CD4-positive, alpha-beta memory T cell (primary cell): Measurements from ENCODE around the gene RESF1. TPM values are rescaled to one million over a fixed set of nuclear protein-coding genes. Genes with fewer than 3 reads are reported as not detected.

ENCODE experiments used
- CTCF ChIA-PET: fragments of 350-600 bp; sonication (Branson Sonifier 250); formaldehyde crosslinking; loops from one replicate; lab custom pipeline; 2021; ENCODE audit warnings: inconsistent platforms; ENCODE audit not compliant: partially characterized antibody; lab: Charles Lee
- POLR2A ChIA-PET: fragments of 350-600 bp; sonication (Branson Sonifier 250); formaldehyde crosslinking; loops from one replicate; lab custom pipeline; 2021; ENCODE audit not compliant: partially characterized antibody; lab: Charles Lee
- DNase-seq, 5 donors: peaks; one replicate each; pipeline versions ENCODE4 v3.0.0 to v3.0.0-alpha.2; 2020 to 2022; ENCODE audit warnings: mixed read lengths in 1 of 5
- H3K27ac ChIP-seq: one replicate; pipeline ENCODE4 v1.7.0; 2013; ENCODE audit warnings: low read depth, low read length
- H3K27me3 ChIP-seq: 2 replicates; pipeline ENCODE4 v1.7.0; 2013; ENCODE audit warnings: mild to moderate bottlenecking, low read length, moderate library complexity; ENCODE audit not compliant: insufficient read depth
- H3K36me3 ChIP-seq: 2 replicates; pipeline ENCODE4 v1.7.0; 2013; ENCODE audit warnings: mild to moderate bottlenecking, low read length, moderate library complexity; ENCODE audit not compliant: insufficient read depth
- H3K4me1 ChIP-seq: 2 replicates; pipeline ENCODE4 v1.7.0; 2013; ENCODE audit warnings: mild to moderate bottlenecking, low read length, moderate library complexity; ENCODE audit not compliant: insufficient read depth
- H3K4me3 ChIP-seq, 2 donors: one replicate each; pipeline ENCODE4 v1.7.0; 2013; ENCODE audit warnings: low read length in 2 of 2, mild to moderate bottlenecking in 1 of 2
- H3K9me3 ChIP-seq, 2 donors: one replicate each; pipeline ENCODE4 v1.7.0; 2013; ENCODE audit warnings: low read length in 2 of 2, control low read depth in 1 of 2; ENCODE audit not compliant: control insufficient read depth in 1 of 2
- H3K27ac Mint-ChIP-seq, 7 donors: one replicate each; pipeline ENCODE4 v1.8.0; 2020 to 2021; ENCODE audit warnings: mixed read lengths in 7 of 7, mild to moderate bottlenecking in 6 of 7, inconsistent platforms in 3 of 7, moderate library complexity in 3 of 7
- H3K27me3 Mint-ChIP-seq, 2 donors: one replicate each; pipeline ENCODE4 v1.8.0; 2020 to 2021; ENCODE audit warnings: mixed read lengths in 2 of 2
- H3K36me3 Mint-ChIP-seq, 2 donors: one replicate each; pipeline ENCODE4 v1.8.0; 2020 to 2021; ENCODE audit warnings: mixed read lengths in 2 of 2, inconsistent platforms in 1 of 2, mild to moderate bottlenecking in 1 of 2
- H3K4me1 Mint-ChIP-seq, 4 donors: one replicate each; pipeline ENCODE4 v1.8.0; 2020 to 2021; ENCODE audit warnings: mixed read lengths in 4 of 4, mild to moderate bottlenecking in 1 of 4
- H3K4me3 Mint-ChIP-seq, 8 donors: one replicate each; pipeline ENCODE4 v1.8.0; 2020 to 2021; ENCODE audit warnings: mixed read lengths in 8 of 8, mild to moderate bottlenecking in 7 of 8, moderate library complexity in 6 of 8, inconsistent platforms in 3 of 8
- H3K9me3 Mint-ChIP-seq, 8 donors: one replicate each; pipeline ENCODE4 v1.8.0; 2020 to 2021; ENCODE audit warnings: mixed read lengths in 8 of 8, mild to moderate bottlenecking in 5 of 8, inconsistent platforms in 3 of 8, moderate library complexity in 1 of 8
- intact Hi-C: fragments of 100-400 bp; cut with micrococcal nuclease; formaldehyde crosslinking; loops from one replicate; pipeline ENCODE4 v1.15.1; 2023
- polyA plus RNA-seq, 2 donors: library from polyadenylated mRNA; unstranded; fragments of 300-500 nt; fragmentation: Illumina TruSeq; gene quantifications; one replicate each; pipeline ENCODE4 v1.2.3, GENCODE V29; 2021
- total RNA-seq, 2 experiments: library from RNA; stranded (reverse); gene quantifications; one replicate each; pipeline ENCODE4 v1.2.3, GENCODE V29; 2021

The RESF1 gene
- total and polyA plus RNA-seq, 4 experiments from 2014 or later = 56.5 to 545 (median 439) TPM

- Histone ChIP-seq H3K4me3 (no peak overlapping the region), H3K27ac (no peak overlapping the region), H3K27me3 (no peaks in the 10 kb centered on the region), H3K36me3 (no peaks in the 10 kb centered on the region), H3K9me3 (no peaks in the 10 kb centered on the region), H3K4me1 (peaks cover 24% of the 10 kb centered on the region)
- Mint-ChIP-seq H3K4me1 (peaks cover 16 to 33% (median 29%) of the 10 kb centered on the region in 4 donors), H3K27me3 (no peaks in the 10 kb centered on the region), H3K9me3 (peaks cover 2 to 37% (median 11%) of the 10 kb centered on the region in 8 donors), H3K4me3 (no peak overlapping the region), H3K36me3 (peaks cover 11 to 30% of the 10 kb centered on the region in 2 donors), H3K27ac (no peak overlapping the region)
- ChIA-PET CTCF (interaction anchor here (0.9 to 1.9 kb wide), 4 partner anchors 9 to 26 kb away, joined by 3 to 5 read pairs (median 4); partner anchors contain the start of gene RESF1), POLR2A (interaction anchor here (0.7 to 2.6 kb wide), 8 partner anchors 9 to 221 kb away, joined by 3 to 16 read pairs (median 3); partner anchors contain the start of gene RESF1)
- intact Hi-C loops = no loop called here
- DNase-seq = no peak
Measured at GRCh38 chr12:31950088-31950487, 9.1 kb upstream of the RESF1 start.

GRCh38 chr12:31950492-31950891 is 8.7 kb upstream of the RESF1 start:
- POLR2A ChIA-PET = interaction anchor here (0.7 to 2.6 kb wide), 7 partner anchors 9 to 221 kb away, joined by 3 to 16 read pairs (median 3); partner anchors contain the start of gene RESF1
- peak overlapping the region in 1 of 7 donors; percentile 29 for H3K27ac Mint-ChIP-seq

GRCh38 chr12:31951008-31951407 is 8.2 kb upstream of the RESF1 start:
- CTCF ChIA-PET = interaction anchor here (0.9 to 1.9 kb wide), 2 partner anchors 8 to 10 kb away, joined by 3 to 5 read pairs; partner anchors contain the start of gene RESF1
- POLR2A ChIA-PET = interaction anchor here (0.8 to 2.6 kb wide), 5 partner anchors 8 to 222 kb away, joined by 3 to 16 read pairs (median 4); partner anchors contain the start of gene RESF1
- H3K4me3 Mint-ChIP-seq = peak overlapping the region in 3 of 8 donors; percentile 15 to 55 (median 52)
- no peak for DNase-seq
- no peak overlapping the region for H3K27ac ChIP-seq
- peaks cover 12 to 30% of the 10 kb centered on the region in 2 donors for H3K36me3 Mint-ChIP-seq
- no peaks in the 10 kb centered on the region for H3K36me3 ChIP-seq
- H3K9me3 Mint-ChIP-seq = peaks cover 2 to 34% (median 11%) of the 10 kb centered on the region in 8 donors
- H3K4me1 Mint-ChIP-seq = peaks cover 22 to 41% (median 36%) of the 10 kb centered on the region in 4 donors
- peak overlapping the region in 4 of 7 donors; percentile 19 to 66 (median 34) for H3K27ac Mint-ChIP-seq
- no peaks in the 10 kb centered on the region for H3K9me3 ChIP-seq
- intact Hi-C loops = no loop called here
- H3K4me3 ChIP-seq = no peak overlapping the region
- H3K4me1 ChIP-seq = peaks cover 32% of the 10 kb centered on the region
- no peaks in the 10 kb centered on the region for H3K27me3 ChIP-seq
- no peaks in the 10 kb centered on the region for H3K27me3 Mint-ChIP-seq

More at GRCh38 chr12:31950492-31950891, 8.7 kb upstream of the RESF1 start:
- no peak overlapping the region for H3K4me3 Mint-ChIP-seq
- Histone ChIP-seq H3K4me1 (peaks cover 28% of the 10 kb centered on the region), H3K36me3 (no peaks in the 10 kb centered on the region), H3K4me3 (no peak overlapping the region), H3K9me3 (no peaks in the 10 kb centered on the region), H3K27ac (no peak overlapping the region), H3K27me3 (no peaks in the 10 kb centered on the region)
- CTCF ChIA-PET = interaction anchor here (0.9 to 1.9 kb wide), 4 partner anchors 8 to 27 kb away, joined by 3 to 5 read pairs (median 4); partner anchors contain the start of gene RESF1
- peaks cover 2 to 37% (median 11%) of the 10 kb centered on the region in 8 donors for H3K9me3 Mint-ChIP-seq
- no peaks in the 10 kb centered on the region for H3K27me3 Mint-ChIP-seq
- DNase-seq = no peak
- intact Hi-C loops = no loop called here
- peaks cover 20 to 37% (median 32%) of the 10 kb centered on the region in 4 donors for H3K4me1 Mint-ChIP-seq
- peaks cover 11 to 30% of the 10 kb centered on the region in 2 donors for H3K36me3 Mint-ChIP-seq

- Mint-ChIP-seq H3K36me3 (peaks cover 12 to 33% of the 10 kb centered on the region in 2 donors), H3K9me3 (peaks cover 5 to 31% (median 14%) of the 10 kb centered on the region in 8 donors), H3K27ac (peak overlapping the region in 1 of 7 donors; percentile 61), H3K4me1 (peaks cover 26 to 48% (median 41%) of the 10 kb centered on the region in 4 donors), H3K4me3 (no peak overlapping the region), H3K27me3 (no peaks in the 10 kb centered on the region)
- no peaks in the 10 kb centered on the region for H3K9me3 ChIP-seq
- H3K4me1 ChIP-seq = peaks cover 37% of the 10 kb centered on the region
- no peak for DNase-seq
- no peaks in the 10 kb centered on the region for H3K36me3 ChIP-seq
- ChIA-PET POLR2A (no interaction called here), CTCF (no interaction called here)
- no peak overlapping the region for H3K27ac ChIP-seq
- intact Hi-C loops = no loop called here
- no peak overlapping the region for H3K4me3 ChIP-seq
- H3K27me3 ChIP-seq = no peaks in the 10 kb centered on the region
Measured at GRCh38 chr12:31951939-31952338, 7.3 kb upstream of the RESF1 start.

- Mint-ChIP-seq H3K9me3 (peaks cover 3 to 28% (median 14%) of the 10 kb centered on the region in 8 donors), H3K4me3 (no peak overlapping the region), H3K4me1 (peaks cover 28 to 53% (median 44%) of the 10 kb centered on the region in 4 donors), H3K27me3 (no peaks in the 10 kb centered on the region), H3K36me3 (peaks cover 15 to 30% of the 10 kb centered on the region in 2 donors), H3K27ac (no peak overlapping the region)
- DNase-seq = no peak
- H3K27me3 ChIP-seq = no peaks in the 10 kb centered on the region
- POLR2A ChIA-PET = no interaction called here
- no peaks in the 10 kb centered on the region for H3K9me3 ChIP-seq
- intact Hi-C loops = no loop called here
- no peak overlapping the region for H3K27ac ChIP-seq
- CTCF ChIA-PET = no interaction called here
- peaks cover 37% of the 10 kb centered on the region for H3K4me1 ChIP-seq
- no peaks in the 10 kb centered on the region for H3K36me3 ChIP-seq
- no peak overlapping the region for H3K4me3 ChIP-seq
Measured at GRCh38 chr12:31952418-31952817, 6.8 kb upstream of the RESF1 start.

- peaks cover 39 to 67% (median 49%) of the 10 kb centered on the region in 4 donors for H3K4me1 Mint-ChIP-seq
- no peaks in the 10 kb centered on the region for H3K27me3 Mint-ChIP-seq
Measured at GRCh38 chr12:31954925-31955858, 4.0 kb upstream of the RESF1 start.

More at GRCh38 chr12:31954925-31955858, 4.0 kb upstream of the RESF1 start:
- CTCF ChIA-PET = interaction anchor here (0.6 to 1.4 kb wide), 4 partner anchors 24 to 98 kb away, joined by 3 to 7 read pairs (median 4); no protein-coding TSS in a partner anchor
- no peak for DNase-seq
- H3K4me1 ChIP-seq = peaks cover 46% of the 10 kb centered on the region
- H3K27ac ChIP-seq = no peak overlapping the region
- no peak overlapping the region for H3K4me3 ChIP-seq
- Mint-ChIP-seq H3K27ac (peak overlapping the region in 5 of 7 donors; percentile 16 to 94 (median 73)), H3K36me3 (peaks cover 13 to 19% of the 10 kb centered on the region in 2 donors), H3K9me3 (peaks cover 0 to 9% (median 4%) of the 10 kb centered on the region in 8 donors), H3K4me3 (peak overlapping the region in 6 of 8 donors; percentile 14 to 62 (median 42))
- POLR2A ChIA-PET = interaction anchor here (1.0 to 16.0 kb wide), 3 partner anchors 27 to 62 kb away, joined by 3 to 335 read pairs (median 10); no protein-coding TSS in a partner anchor
- no peaks in the 10 kb centered on the region for H3K27me3 ChIP-seq
- H3K36me3 ChIP-seq = no peaks in the 10 kb centered on the region
- H3K9me3 ChIP-seq = no peaks in the 10 kb centered on the region
- intact Hi-C loops = loop anchor here (5.0 kb wide), 2 partner anchors 78 to 357 kb away; no protein-coding TSS in a partner anchor
